Endothelial cell of umbilical vein (primary cell): ENCODE measurements around the gene ME3. TPM values are rescaled to one million over a fixed set of nuclear protein-coding genes. Genes with fewer than 3 reads are reported as not detected.
A peak's percentile ranks its signal among the peaks of the same experiment; 100 is the strongest.

Source experiments
- BruUV-seq: library from RNA; stranded (reverse); fragments of 400-500 nt; replicated peaks from 2 replicates; lab custom pipeline; 2021; lab: Mats Ljungman, UMichigan
- CTCF ChIA-PET: fragments of 300-600, 350-600 bp; sonication (Branson Sonifier 250); formaldehyde crosslinking; loops from one replicate; lab custom pipeline; 2021; ENCODE audit warnings: antibody characterized with exemption, inconsistent platforms; lab: Charles Lee
- POLR2A ChIA-PET: fragments of 300-600, 350-600 bp; sonication (Branson Sonifier 250); formaldehyde crosslinking; loops from one replicate; lab custom pipeline; 2021; ENCODE audit warnings: antibody characterized with exemption, inconsistent platforms; lab: Charles Lee
- DNase-seq: peaks from one replicate; pipeline ENCODE4 v3.0.0-alpha.2; 2011; ENCODE audit warnings: low read depth, low spot score
- FAIRE-seq: peaks from 2 replicates; lab custom pipeline; 2011; peaks lifted over from hg19 to GRCh38; lab: Jason Lieb, UNC
- H2AFZ ChIP-seq: 2 replicates; pipeline ENCODE4 v1.6.0; 2012; ENCODE audit warnings: low read depth, low read length, control low read depth, inconsistent platforms
- H3K27ac ChIP-seq: 2 replicates; pipeline ENCODE4 v1.5.1; 2011; ENCODE audit warnings: low read depth, mild to moderate bottlenecking, control low read depth, low read length, moderate library complexity; ENCODE audit not compliant: insufficient read depth
- H3K27me3 ChIP-seq, 2 experiments: 2 replicates each; pipeline versions ENCODE4 v1.6.0 to v1.6.1; 2011; ENCODE audit warnings: low read length in 2 of 2, mixed read lengths in 1 of 2; ENCODE audit not compliant: control insufficient read depth in 2 of 2, insufficient read depth in 2 of 2
- H3K36me3 ChIP-seq, 2 experiments: 2 replicates in 1 of 2; 3 replicates in 1 of 2; pipeline ENCODE4 v1.5.1; 2011; ENCODE audit warnings: low read length in 2 of 2, mild to moderate bottlenecking in 1 of 2, moderate library complexity in 1 of 2; ENCODE audit not compliant: control insufficient read depth in 2 of 2, insufficient read depth in 2 of 2; ENCODE audit errors: extremely low read depth in 1 of 2
- H3K4me1 ChIP-seq: 3 replicates; pipeline ENCODE4 v1.5.1; 2011; ENCODE audit warnings: mild to moderate bottlenecking, low read length; ENCODE audit not compliant: control insufficient read depth, insufficient read depth; ENCODE audit errors: extremely low read depth
- H3K4me2 ChIP-seq: 2 replicates; pipeline ENCODE4 v1.6.1; 2011; ENCODE audit warnings: low read length, control low read depth, mixed read lengths; ENCODE audit not compliant: insufficient read depth
- H3K4me3 ChIP-seq, 3 experiments: fragments of 200-600 bp in 1 of 3; sonication (generic), shearing (Covaris generic) in 1 of 3; replicated peaks in 1 of 3; 2 replicates each; pipeline ENCODE4 v1.5.1; 2011 to 2016; ENCODE audit warnings: control low read depth in 3 of 3, low read length in 3 of 3, mild to moderate bottlenecking in 2 of 3, inconsistent platforms in 1 of 3, low read depth in 1 of 3, moderate library complexity in 1 of 3; ENCODE audit not compliant: insufficient read depth in 1 of 3
- H3K79me2 ChIP-seq: 2 replicates; pipeline ENCODE4 v1.6.0; 2012; ENCODE audit warnings: low read length, inconsistent platforms; ENCODE audit not compliant: control insufficient read depth, insufficient read depth
- H3K9ac ChIP-seq: replicated peaks from 2 replicates; pipeline ENCODE3; 2011; ENCODE audit warnings: low read length, control low read depth; ENCODE audit not compliant: insufficient read depth; ENCODE audit errors: extremely low read depth
- H3K9me1 ChIP-seq: replicated peaks from 3 replicates; pipeline ENCODE4 v1.6.0; 2011; ENCODE audit warnings: mild to moderate bottlenecking, low read length; ENCODE audit not compliant: control insufficient read depth, insufficient read depth; ENCODE audit errors: extremely low read depth
- H3K9me3 ChIP-seq: replicated peaks from 2 replicates; pipeline ENCODE4 v1.5.1; 2012; ENCODE audit warnings: low read length, inconsistent platforms; ENCODE audit not compliant: control insufficient read depth, insufficient read depth
- H4K20me1 ChIP-seq: replicated peaks from 2 replicates; pipeline ENCODE3; 2011; ENCODE audit warnings: mild to moderate bottlenecking, low read length; ENCODE audit not compliant: control insufficient read depth, insufficient read depth; ENCODE audit errors: extremely low read depth
- EZH2 ChIP-seq: IDR thresholded peaks from 2 replicates; pipeline ENCODE4 v1.6.1; 2012; ENCODE audit warnings: borderline replicate concordance, low read depth, mild to moderate bottlenecking, moderate library complexity, low read length, inconsistent platforms; ENCODE audit not compliant: severe bottlenecking
- FOS ChIP-seq: IDR thresholded peaks from 2 replicates; pipeline ENCODE4 v1.6.1; 2011; ENCODE audit warnings: mild to moderate bottlenecking, low read length, moderate library complexity, borderline replicate concordance; ENCODE audit not compliant: insufficient read depth
- GATA2 ChIP-seq: IDR thresholded peaks from 2 replicates; pipeline ENCODE4 v1.7.0; 2011; ENCODE audit warnings: low read depth, mild to moderate bottlenecking, moderate library complexity, mixed read lengths, low read length; ENCODE audit not compliant: insufficient read length, insufficient read depth
- JUN ChIP-seq: IDR thresholded peaks from 2 replicates; pipeline ENCODE4 v1.6.1; 2011; ENCODE audit warnings: borderline replicate concordance, low read depth; ENCODE audit not compliant: insufficient read length, insufficient read depth
- MYC ChIP-seq: IDR thresholded peaks from one replicate; pipeline ENCODE4 v1.6.1; 2011; ENCODE audit warnings: mild to moderate bottlenecking, low read depth, low read length
- POLR2A ChIP-seq: IDR thresholded peaks from 2 replicates; pipeline ENCODE4 v1.6.1; 2012; ENCODE audit warnings: low read depth, mild to moderate bottlenecking, control low read depth, low read length
- POLR2AphosphoS5 ChIP-seq: IDR thresholded peaks from 2 replicates; pipeline ENCODE4 v1.6.1; 2012; ENCODE audit warnings: low read depth, mild to moderate bottlenecking, control low read depth, low read length, moderate library complexity; ENCODE audit not compliant: insufficient read depth
- dilution Hi-C: fragments of 300-500 bp; cut with MboI; formaldehyde crosslinking; loops from one replicate; pipeline ENCODE4 v1.15.0; 2019; ENCODE audit warnings: low sequenced_read_pairs; ENCODE audit not compliant: extremely low pct_ligation_motif_present
- intact Hi-C: fragments of 100-400 bp; cut with micrococcal nuclease; formaldehyde crosslinking; loops from one replicate; pipeline ENCODE4 v1.10.0; 2022
- polyA plus RNA-seq, 4 experiments: library from polyadenylated mRNA; depleted of rRNA in 3 of 4; stranded (reverse) in 3 of 4; unstranded in 1 of 4; fragments of >200 nt; gene quantifications; 2 replicates each; pipeline versions ENCODE4 v1.2.1 to v1.2.3, GENCODE V29; 2011 to 2012; ENCODE audit warnings: missing spikeins in 1 of 4
- total RNA-seq: library from RNA; stranded (reverse); gene quantifications from 2 replicates; pipeline ENCODE4 v1.2.3, GENCODE V29; 2021
- TF ChIP-seq, protein P1 (sequence below): IDR thresholded peaks from 2 replicates; pipeline ENCODE4 v1.6.1; 2011; ENCODE audit not compliant: insufficient read depth, insufficient read length
- TF ChIP-seq, protein P2 (sequence below), 2 donors: IDR thresholded peaks; 1 replicate in 1 of 2; 2 replicates in 1 of 2; pipeline ENCODE4 v1.5.1; 2011; ENCODE audit warnings: low read length in 2 of 2, mild to moderate bottlenecking in 2 of 2, moderate library complexity in 2 of 2, control low read depth in 1 of 2, inconsistent platforms in 1 of 2, low read depth in 1 of 2; ENCODE audit not compliant: insufficient read depth in 1 of 2; ENCODE audit errors: extremely low read depth in 1 of 2

ME3 gene
- total and polyA plus RNA-seq, 2 donors (not counting 3 experiments of a cell fraction or from before 2014, with no cell fraction given), result 26.9 to 30.4 TPM

DNA sequence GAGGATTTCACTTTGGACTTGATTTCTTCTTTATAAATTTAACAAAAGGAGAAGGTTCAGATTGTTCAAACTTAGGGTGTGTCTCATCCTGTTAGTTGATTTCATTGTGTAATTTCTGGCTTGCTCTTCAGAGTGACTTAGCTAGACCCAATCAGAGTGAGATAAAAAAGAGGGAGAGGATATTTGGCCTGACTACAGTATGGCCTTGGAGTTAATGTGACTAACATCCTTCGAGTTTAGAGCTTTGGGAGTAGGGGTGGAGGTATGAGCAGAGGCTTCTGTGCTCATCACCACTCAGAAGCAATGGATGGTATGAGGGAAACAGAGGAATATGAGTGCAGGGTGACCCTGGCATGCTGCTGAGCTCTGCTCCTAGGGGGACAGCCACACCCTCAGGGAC, 114.2 kb downstream of the ME3 start:
- Histone ChIP-seq H3K9me3 (no peaks in the 10 kb centered on the region), H3K36me3 (no peaks in the 10 kb centered on the region), H3K4me1 (peaks cover 16% of the 10 kb centered on the region), H2AFZ (no peak overlapping the region), H3K27me3 (no peaks in the 10 kb centered on the region), H3K4me2 (no peak overlapping the region), H3K4me3 (no peak overlapping the region), H3K79me2 (no peaks in the 10 kb centered on the region), H3K9ac (no peak overlapping the region), H4K20me1 (no peaks in the 10 kb centered on the region), H3K27ac (no peak overlapping the region), H3K9me1 (no peaks in the 10 kb centered on the region)
- dilution Hi-C loops, result no loop called here
- TF ChIP-seq JUN, result no peak
- TF ChIP-seq, protein P1, sequence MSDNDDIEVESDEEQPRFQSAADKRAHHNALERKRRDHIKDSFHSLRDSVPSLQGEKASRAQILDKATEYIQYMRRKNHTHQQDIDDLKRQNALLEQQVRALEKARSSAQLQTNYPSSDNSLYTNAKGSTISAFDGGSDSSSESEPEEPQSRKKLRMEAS, result no peak
- no peak for TF ChIP-seq POLR2A
- TF ChIP-seq EZH2, result no peak
- TF ChIP-seq MYC, result no peak
- TF ChIP-seq POLR2AphosphoS5, result no peak
- no peak for TF ChIP-seq GATA2
- TF ChIP-seq, protein P2, sequence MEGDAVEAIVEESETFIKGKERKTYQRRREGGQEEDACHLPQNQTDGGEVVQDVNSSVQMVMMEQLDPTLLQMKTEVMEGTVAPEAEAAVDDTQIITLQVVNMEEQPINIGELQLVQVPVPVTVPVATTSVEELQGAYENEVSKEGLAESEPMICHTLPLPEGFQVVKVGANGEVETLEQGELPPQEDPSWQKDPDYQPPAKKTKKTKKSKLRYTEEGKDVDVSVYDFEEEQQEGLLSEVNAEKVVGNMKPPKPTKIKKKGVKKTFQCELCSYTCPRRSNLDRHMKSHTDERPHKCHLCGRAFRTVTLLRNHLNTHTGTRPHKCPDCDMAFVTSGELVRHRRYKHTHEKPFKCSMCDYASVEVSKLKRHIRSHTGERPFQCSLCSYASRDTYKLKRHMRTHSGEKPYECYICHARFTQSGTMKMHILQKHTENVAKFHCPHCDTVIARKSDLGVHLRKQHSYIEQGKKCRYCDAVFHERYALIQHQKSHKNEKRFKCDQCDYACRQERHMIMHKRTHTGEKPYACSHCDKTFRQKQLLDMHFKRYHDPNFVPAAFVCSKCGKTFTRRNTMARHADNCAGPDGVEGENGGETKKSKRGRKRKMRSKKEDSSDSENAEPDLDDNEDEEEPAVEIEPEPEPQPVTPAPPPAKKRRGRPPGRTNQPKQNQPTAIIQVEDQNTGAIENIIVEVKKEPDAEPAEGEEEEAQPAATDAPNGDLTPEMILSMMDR (IDR thresholded peaks at IDR 0.05; ENCODE audit: extremely low read depth in 1 of 2, insufficient read depth in 1 of 2, low read depth in 1 of 2, low read length in 2 of 2), result no peak
- TF ChIP-seq FOS, result no peak
- ChIA-PET POLR2A (interaction anchor here (1.4 kb wide), 1 partner anchor 10 kb away, joined by 3 read pairs; no protein-coding TSS in a partner anchor), CTCF (interaction anchor here (1.4 to 2.9 kb wide), 4 partner anchors 10 to 74 kb away, joined by 3 to 12 read pairs (median 8); no protein-coding TSS in a partner anchor)
- DNase-seq (peak; percentile 24), FAIRE-seq (no peak)
- intact Hi-C loops, result loop anchor here (2.0 kb wide), 1 partner anchor 73 kb away; no protein-coding TSS in a partner anchor
- no TSS peak for BruUV-seq
